Motor neuron (in vitro differentiated cells): ENCODE results near the gene CUL4B. TPM values are rescaled to one million over a fixed set of nuclear protein-coding genes. Genes with fewer than 3 reads are reported as not detected.

ENCODE experiments used
- ATAC-seq, 8 experiments: fragments of 200-7000 bp; cut with Tn5 transposase; replicated peaks in 6 of 8; 2 replicates each; pipeline ENCODE4 v1.8.0; 2021; ENCODE audit warnings: mild to moderate bottlenecking in 8 of 8, moderate library complexity in 8 of 8
- H3K27ac ChIP-seq, 2 donors: fragments of 250-450 bp; sonication (Bioruptor Pico); 2 replicates each; pipeline ENCODE4 v1.9.0; 2021; ENCODE audit warnings: antibody characterized with exemption in 2 of 2, mild to moderate bottlenecking in 2 of 2, moderate library complexity in 1 of 2
- H3K4me1 ChIP-seq, 2 donors: fragments of 250-450 bp; sonication (Bioruptor Pico); replicated peaks in 1 of 2; 2 replicates each; pipeline ENCODE4 v1.6.1; 2021; ENCODE audit warnings: antibody characterized with exemption in 2 of 2, mild to moderate bottlenecking in 2 of 2, moderate library complexity in 1 of 2
- H3K4me3 ChIP-seq, 5 donors: fragments of 250-450 bp; sonication (Bioruptor Pico); 2 replicates each; pipeline ENCODE4 v1.9.0; 2021; ENCODE audit warnings: antibody characterized with exemption in 5 of 5, mild to moderate bottlenecking in 5 of 5, moderate library complexity in 4 of 5
- WGBS, 10 experiments: fragments of 450-650 bp; shearing (Covaris generic); methylation state at CpG; one replicate each; pipeline ENCODE4 v1.0.0; 2022; 5-methylcytosine and 5-hydroxymethylcytosine counted together
- in situ Hi-C, 9 experiments: fragments of 400-800 bp; cut with MboI; loops; one replicate each; pipeline ENCODE4 v1.15.0; 2021; ENCODE audit warnings: low sequenced_read_pairs in 9 of 9, low pct_unique_long_range_greater_than_20kb in 2 of 9; ENCODE audit not compliant: unreplicated experiment in 9 of 9
- total RNA-seq, 8 experiments: library from RNA; unstranded; fragments of 300-600 nt; gene quantifications; 2 replicates each; pipeline versions ENCODE4 v1.2.3 to v1.2.4, GENCODE V29; 2022

Gene CUL4B
- total RNA-seq, 8 experiments from 2014 or later, result 35.1 to 69.6 (median 42.5) TPM

DNA sequence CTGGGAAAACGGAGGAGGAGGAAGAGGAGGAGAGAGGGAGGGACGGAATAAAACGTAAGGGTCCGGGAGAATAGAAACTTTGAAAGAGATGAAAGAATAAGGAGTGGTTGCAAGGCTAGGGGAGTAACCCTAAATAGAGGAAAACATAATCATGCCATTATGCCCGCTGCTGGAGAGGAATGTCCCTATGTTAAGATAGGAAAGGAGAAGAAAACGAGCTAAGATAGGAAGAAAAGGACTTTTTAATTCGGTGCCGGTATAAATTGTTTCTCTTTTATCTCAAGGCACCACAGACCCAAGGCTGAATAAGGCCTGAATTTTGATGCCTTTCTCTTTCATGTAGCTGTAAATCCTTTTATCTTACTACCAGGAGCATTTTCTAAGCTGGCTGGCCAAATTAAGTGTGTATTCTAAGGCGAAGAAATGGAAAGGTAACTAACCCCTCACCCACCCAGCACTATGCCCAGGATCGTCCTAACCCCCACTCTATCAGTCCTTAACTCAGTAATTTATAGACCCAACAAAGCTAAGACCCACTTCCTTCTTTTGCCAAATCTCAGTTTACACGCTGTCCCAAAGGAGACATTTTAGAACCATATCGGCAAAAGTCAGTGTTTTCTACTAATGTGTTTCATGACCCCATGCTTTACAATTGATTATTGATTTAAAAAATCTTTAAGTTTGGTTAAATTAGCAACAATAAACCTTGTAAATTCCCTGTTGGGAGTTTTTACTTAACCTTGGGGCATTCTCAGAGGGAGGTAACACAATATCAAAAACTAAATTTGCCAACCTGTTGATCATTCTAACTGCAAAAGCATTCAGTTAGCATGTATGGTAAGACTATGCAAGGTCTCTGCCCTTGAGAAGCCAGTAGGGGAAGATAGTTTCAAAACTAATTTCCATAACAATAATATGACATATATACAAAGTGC is 1.1 kb upstream of the CUL4B start:
- WGBS, 10 experiments, result 0 to 25% (median 0%) methylated on average over 1 to 11 of the region's 12 CpGs; no CpG with 5 or more reads in 5 of the 10 experiments
- peaks cover 2 to 6% of the 10 kb centered on the region in 2 donors for H3K4me1 ChIP-seq

DNA sequence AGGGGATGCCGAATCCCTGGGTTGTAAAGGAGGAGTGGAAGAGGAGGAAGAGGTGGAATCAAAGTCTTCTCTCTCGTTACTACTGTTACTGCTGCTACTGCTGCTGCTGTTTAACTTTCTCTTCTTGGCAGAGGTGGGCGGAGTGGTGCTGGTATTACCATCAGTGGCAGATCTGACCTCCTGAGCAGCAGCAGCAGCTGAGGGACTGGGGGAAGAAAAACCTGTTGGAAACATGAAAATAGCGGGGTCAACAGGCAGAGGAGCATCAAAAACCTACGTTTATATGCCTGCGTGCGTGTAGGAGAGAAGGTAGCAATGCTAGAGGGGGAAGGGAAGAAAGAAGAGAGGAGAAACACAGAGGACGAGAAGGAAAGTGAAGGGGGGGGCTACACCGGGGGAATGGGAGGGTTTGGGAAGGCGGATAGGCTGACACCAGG is 339 bp downstream of the CUL4B start:
- WGBS, 10 experiments, result 0 to 25% (median 13%) methylated on average over 1 to 3 of the region's 10 CpGs; no CpG with 5 or more reads in 7 of the 10 experiments
- H3K4me3 ChIP-seq, result peak overlapping the region; percentile 39 to 93 (median 53)
- peak overlapping the region; percentile 98 to 99 for H3K27ac ChIP-seq
- H3K4me1 ChIP-seq, result peaks cover 2 to 6% of the 10 kb centered on the region in 2 donors
- in situ Hi-C loops, result no loop called here
- ATAC-seq, result peak; percentile 4 to 23 (median 12)

More for the DNA sequence above, 1.1 kb upstream of the CUL4B start:
- H3K27ac ChIP-seq, result peak overlapping the region; percentile 98 to 99
- in situ Hi-C loops, result no loop called here
- peak overlapping the region; percentile 39 to 93 (median 53) for H3K4me3 ChIP-seq
- peak in 1 of 8 experiments; percentile 52 for ATAC-seq

DNA sequence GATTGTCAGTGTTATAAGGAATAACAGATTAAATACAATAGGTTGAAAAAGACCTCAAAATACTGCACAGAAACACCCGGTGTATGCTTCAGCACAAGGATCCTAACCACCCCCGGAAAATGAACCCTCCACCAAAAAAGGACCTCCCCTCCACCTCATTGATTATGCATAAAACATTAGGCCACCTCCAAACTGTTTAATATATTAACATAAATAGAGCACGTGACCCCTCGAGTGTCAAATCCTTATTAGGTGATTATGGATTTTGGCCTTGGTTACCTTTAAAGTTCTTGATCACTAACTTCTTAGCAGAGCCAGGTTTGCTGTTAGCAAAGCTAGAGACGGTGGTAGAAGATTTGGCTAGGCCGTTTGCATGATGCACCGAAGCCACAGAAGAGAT is 958 bp downstream of the CUL4B start:
- ATAC-seq, result no peak
- peaks cover 2 to 6% of the 10 kb centered on the region in 2 donors for H3K4me1 ChIP-seq
- H3K27ac ChIP-seq, result peak overlapping the region; percentile 98 to 99
- peak overlapping the region; percentile 39 to 93 (median 53) for H3K4me3 ChIP-seq
- 13 to 18% methylated on average over 5 to 6 of the region's 7 CpGs; no CpG with 5 or more reads in 8 of the 10 experiments for WGBS, 10 experiments
- in situ Hi-C loops, result no loop called here

DNA sequence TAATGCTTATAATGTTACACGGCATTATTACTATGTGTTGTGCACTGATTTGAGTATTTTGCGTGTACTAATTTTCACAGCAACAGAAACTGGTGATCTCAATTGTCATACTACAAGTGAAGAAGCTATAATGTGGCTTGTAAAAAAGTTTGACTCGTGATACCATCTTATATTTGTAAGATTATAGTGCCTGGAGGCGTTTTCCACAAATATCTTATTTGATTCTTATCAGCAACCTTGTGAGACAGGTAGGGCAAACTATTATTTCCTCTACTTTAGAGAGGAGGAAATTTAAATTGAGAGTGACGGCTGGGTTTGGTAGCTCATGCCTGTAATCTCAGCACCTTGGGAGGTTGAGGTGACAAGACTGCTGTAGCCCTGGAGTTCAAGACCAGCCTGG is 4.5 kb downstream of the CUL4B start:
- 40 to 100% (median 69%) methylated on average over 1 to 5 of the region's 5 CpGs; no CpG with 5 or more reads in 7 of the 10 experiments for WGBS, 10 experiments
- H3K27ac ChIP-seq, result no peak overlapping the region
- no peak overlapping the region for H3K4me3 ChIP-seq
- in situ Hi-C loops, result no loop called here
- ATAC-seq, result no peak
- H3K4me1 ChIP-seq, result no peaks in the 10 kb centered on the region

DNA sequence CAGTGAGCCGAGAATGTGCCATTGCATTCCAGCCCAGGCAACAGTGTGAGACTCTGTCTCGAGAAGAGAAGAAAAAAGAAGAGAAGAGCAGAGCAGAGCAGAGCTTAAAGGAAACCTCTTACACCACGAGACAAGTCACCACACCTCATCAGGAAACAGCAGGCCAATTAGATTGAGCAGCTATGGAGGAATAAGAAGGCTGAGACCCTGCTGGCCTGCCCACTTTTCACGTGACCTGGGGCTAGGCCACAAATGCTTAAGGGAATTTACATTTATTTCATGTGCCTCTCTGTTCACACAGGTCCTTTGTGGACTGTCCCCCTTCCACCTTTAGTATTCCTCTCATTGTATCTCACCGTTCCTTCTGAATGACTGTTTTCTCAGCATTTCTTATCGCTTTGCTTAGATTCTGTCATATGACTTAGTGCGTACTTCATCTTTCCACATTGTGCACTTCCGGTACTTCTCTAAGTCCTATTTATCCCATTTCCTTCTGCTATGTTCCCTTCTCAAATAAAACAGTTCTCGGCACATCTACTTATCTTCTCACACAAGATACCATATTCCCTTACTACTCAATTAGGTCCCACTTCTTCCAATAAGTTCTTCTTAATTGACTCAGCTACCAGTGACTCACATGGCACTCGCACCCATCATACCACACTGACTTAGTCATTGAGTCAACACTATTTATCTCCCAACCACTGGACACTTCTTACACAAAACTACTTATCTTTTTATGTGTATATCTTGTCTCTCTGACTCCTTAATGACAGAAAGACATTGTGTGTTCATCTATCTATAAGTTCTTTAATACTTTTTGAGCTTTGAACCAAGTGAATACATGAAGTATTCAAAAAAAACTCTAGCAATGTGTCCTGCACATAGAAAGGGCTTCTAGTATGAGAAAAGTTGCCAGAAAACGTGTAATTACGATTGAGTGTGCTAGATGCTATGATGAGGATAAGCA is 11.0 kb downstream of the CUL4B start:
- no peaks in the 10 kb centered on the region for H3K4me1 ChIP-seq
- in situ Hi-C loops, result no loop called here
- 22 to 97% (median 76%) methylated on average over 2 to 6 of the region's 12 CpGs; no CpG with 5 or more reads in 2 of the 10 experiments for WGBS, 10 experiments
- no peak overlapping the region for H3K27ac ChIP-seq
- H3K4me3 ChIP-seq, result no peak overlapping the region
- ATAC-seq, result peak in 3 of 8 experiments; percentile 49 to 78 (median 54)

DNA sequence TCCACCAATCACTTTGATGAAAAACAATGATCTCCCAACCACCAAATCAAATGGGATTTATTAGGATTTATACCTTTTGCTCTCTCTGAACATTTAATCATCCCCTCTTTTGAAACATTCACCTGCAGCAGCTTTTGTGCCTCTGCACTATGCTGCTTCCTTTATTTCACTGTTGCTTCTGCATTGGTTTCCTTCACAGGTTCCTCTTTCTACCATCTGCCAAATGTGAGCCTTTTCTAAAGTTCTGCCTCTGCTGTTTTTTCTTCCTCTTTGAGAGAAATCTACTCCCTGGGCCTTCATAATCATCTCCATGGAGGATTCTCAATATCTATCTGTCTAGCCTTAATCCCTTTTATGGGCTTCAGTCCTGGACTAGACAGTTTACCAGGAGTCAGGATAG is 24.7 kb downstream of the CUL4B start:
- no peak for ATAC-seq
- no peak overlapping the region for H3K4me3 ChIP-seq
- in situ Hi-C loops, result no loop called here
- H3K4me1 ChIP-seq, result no peaks in the 10 kb centered on the region
- no peak overlapping the region for H3K27ac ChIP-seq

DNA sequence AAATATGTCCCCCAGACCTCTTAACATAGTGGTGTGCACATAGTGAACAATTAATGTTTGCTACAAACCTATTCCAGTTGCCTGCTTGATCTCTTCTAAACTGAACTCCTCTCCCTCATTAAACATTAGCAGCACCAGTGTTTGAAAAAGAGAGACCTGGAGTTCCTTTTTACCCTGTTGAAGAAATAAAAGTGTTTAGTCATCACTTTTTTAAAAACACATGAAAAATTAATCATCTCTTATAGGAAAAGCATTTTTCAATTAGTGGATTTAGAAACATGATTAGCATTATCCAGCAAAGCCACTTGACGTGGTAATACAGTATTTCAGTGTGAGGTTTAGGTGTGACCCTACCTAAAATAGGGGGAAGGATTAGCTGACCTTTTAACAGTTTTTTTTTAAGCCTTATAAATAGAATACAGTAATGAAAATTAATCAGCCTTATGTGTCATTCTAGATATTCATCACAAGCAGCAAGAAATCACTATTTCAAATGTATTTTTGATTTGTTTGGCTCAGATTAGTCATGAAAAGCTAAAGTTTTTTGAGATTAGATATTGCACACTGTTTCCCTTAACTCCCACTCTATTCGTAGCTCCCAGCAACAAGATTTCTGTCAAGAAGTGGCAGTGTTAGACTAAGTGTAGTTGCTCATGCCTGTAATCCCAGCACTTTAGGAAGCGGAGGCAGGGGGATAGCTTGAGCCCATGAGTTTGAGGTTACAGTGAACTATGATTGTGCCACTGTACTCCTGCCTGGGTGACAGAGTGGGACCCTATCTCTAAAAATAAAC is 26.2 kb downstream of the CUL4B start:
- no peak overlapping the region for H3K27ac ChIP-seq
- 67 to 100% (median 83%) methylated on average over 1 to 2 of the region's 3 CpGs; no CpG with 5 or more reads in 5 of the 10 experiments for WGBS, 10 experiments
- in situ Hi-C loops, result no loop called here
- ATAC-seq, result no peak
- no peaks in the 10 kb centered on the region for H3K4me1 ChIP-seq
- H3K4me3 ChIP-seq, result no peak overlapping the region

DNA sequence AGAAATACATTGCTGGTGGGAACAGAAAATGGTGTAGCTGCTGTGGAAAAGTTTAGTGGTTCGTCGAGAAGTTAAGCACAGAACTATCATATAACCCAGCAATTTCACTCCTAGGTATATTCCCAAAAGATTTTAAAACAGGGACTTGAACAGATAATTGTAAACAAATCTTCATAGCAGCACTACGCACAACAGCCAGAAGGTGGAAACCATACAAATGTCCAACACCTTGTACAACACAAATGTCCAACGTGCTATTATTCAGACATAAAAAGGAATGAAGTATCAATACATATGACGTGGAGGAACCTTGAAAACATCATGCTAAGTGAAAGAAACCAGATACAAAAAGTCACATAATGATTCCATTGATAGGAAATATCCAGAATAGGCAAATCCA is 37.9 kb downstream of the CUL4B start:
- no peak for ATAC-seq
- Histone ChIP-seq H3K27ac (no peak overlapping the region), H3K4me3 (no peak overlapping the region), H3K4me1 (no peaks in the 10 kb centered on the region)
- in situ Hi-C loops, result loop anchor here in 2 of 9 experiments (25.0 kb wide), 2 partner anchors 139 to 239 kb away; no protein-coding TSS in a partner anchor
- 41 to 100% (median 89%) methylated on average over 1 to 5 of the region's 5 CpGs; no CpG with 5 or more reads in 4 of the 10 experiments for WGBS, 10 experiments

DNA sequence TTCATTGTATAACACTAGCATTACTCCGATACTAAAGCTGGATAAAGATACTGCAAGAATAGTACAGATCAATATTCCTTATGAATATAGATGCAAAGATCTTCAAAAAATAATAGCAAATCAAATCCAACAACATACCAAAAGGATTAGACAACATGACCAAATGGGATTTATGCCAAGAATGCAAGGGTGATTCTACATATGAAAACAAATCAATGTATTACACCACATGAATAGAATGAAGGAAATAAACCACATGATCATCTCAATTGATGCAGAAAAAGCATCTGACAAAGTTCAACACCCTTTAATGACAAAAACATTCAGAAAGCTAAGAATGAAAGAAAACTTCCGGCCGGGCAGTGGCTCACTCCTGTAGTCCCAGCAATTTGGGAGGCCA is 42.8 kb downstream of the CUL4B start:
- Histone ChIP-seq H3K4me1 (no peaks in the 10 kb centered on the region), H3K4me3 (no peak overlapping the region), H3K27ac (no peak overlapping the region)
- in situ Hi-C loops, result loop anchor here in 2 of 9 experiments (25.0 kb wide), 2 partner anchors 144 to 244 kb away; no protein-coding TSS in a partner anchor
- ATAC-seq, result peak in 3 of 8 experiments; percentile 43 to 82 (median 69)
- WGBS, 10 experiments, result 38 to 100% (median 100%) methylated on average over 1 to 3 of the region's 3 CpGs; no CpG with 5 or more reads in 4 of the 10 experiments

DNA sequence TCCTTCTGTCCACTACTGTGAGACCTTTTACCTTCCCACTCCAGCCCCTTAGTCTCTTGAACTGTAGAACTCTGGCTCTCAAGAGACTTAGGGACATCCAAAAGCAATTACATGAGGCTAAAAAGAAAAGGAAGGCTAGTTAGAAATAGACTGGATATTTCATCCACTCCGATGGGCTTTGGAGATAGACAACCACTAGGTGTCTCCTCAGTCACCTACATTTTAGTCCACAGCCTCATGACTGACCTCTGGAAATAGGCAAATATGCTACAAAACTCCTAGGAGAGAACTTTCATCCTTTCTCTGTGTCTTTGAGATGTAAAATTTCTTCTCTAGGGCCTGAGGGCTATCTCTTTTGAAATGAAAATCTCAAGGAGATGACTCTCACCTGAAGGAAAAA is 46.5 kb downstream of the CUL4B start:
- in situ Hi-C loops, result loop anchor here in 2 of 9 experiments (25.0 kb wide), 2 partner anchors 148 to 248 kb away; no protein-coding TSS in a partner anchor
- H3K4me1 ChIP-seq, result no peaks in the 10 kb centered on the region
- 0 to 80% (median 37%) methylated on average over 1 of the region's 1 CpG; no CpG with 5 or more reads in 6 of the 10 experiments for WGBS, 10 experiments
- peak in 1 of 8 experiments; percentile 30 for ATAC-seq
- no peak overlapping the region for H3K4me3 ChIP-seq
- no peak overlapping the region for H3K27ac ChIP-seq

DNA sequence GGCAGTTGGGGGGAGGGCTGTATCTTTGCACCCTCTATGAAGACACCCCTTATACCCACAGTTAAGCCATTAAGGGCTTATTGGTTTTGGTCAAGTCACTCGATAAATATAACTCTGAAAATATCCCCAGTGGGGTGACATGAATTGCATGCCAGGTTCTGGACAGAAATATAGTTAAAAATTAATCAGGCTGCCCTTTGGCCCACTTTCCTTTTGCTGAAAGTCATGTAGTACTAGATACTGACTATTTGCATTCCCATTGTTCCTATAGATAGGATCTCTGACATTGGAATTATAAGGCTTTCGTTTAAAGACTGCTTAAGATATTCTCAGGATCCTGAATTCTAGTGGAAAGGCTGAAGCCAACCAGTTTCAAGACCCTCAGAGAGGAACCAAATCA is 48.1 kb downstream of the CUL4B start:
- in situ Hi-C loops, result loop anchor here in 2 of 9 experiments (25.0 kb wide), 2 partner anchors 150 to 250 kb away; no protein-coding TSS in a partner anchor
- 27 to 100% (median 84%) methylated on average over 1 to 2 of the region's 2 CpGs; no CpG with 5 or more reads in 7 of the 10 experiments for WGBS, 10 experiments
- Histone ChIP-seq H3K4me3 (no peak overlapping the region), H3K4me1 (no peaks in the 10 kb centered on the region), H3K27ac (no peak overlapping the region)
- ATAC-seq, result no peak

DNA sequence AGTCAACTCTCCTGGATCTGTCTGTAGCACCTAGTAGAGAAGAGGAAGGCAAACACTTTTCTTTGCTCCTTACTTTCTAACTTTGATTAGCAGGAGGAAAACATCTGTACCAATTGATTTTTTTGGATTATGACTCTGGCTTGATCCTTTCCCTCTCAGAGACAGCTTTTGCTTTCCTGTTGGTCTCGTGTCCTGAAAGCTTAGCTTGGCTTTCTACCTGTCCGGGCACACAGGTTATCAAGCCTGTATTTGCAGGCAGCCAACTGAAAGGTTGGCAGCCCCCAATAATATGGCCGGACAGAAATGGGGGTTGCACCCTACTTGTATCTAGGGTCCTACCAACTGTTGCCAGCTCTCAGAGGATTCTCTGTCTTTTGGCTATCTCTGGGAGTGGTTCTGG is 48.5 kb downstream of the CUL4B start:
- H3K27ac ChIP-seq, result no peak overlapping the region
- no peak overlapping the region for H3K4me3 ChIP-seq
- in situ Hi-C loops, result loop anchor here in 2 of 9 experiments (25.0 kb wide), 2 partner anchors 150 to 250 kb away; no protein-coding TSS in a partner anchor
- WGBS, 10 experiments, result 40 to 100% (median 100%) methylated on average over 1 to 3 of the region's 3 CpGs; no CpG with 5 or more reads in 5 of the 10 experiments
- no peak for ATAC-seq
- H3K4me1 ChIP-seq, result no peaks in the 10 kb centered on the region
